Heart left ventricle (tissue), 16 donors: ENCODE data around the gene ELP6. TPM values are rescaled to one million over a fixed set of nuclear protein-coding genes. Genes with fewer than 3 reads are reported as not detected.

Experiments used
- ATAC-seq, 4 donors: fragments of 200-7000 bp; cut with Tn5 transposase; one replicate each; pipeline ENCODE4 v1.9.1; 2020 to 2022; ENCODE audit warnings: moderate library complexity in 4 of 4, mild to moderate bottlenecking in 3 of 4, moderate number of reproducible peaks in 1 of 4
- DNase-seq, 5 donors: peaks; one replicate each; pipeline ENCODE4 v3.0.0-alpha.2; 2020
- H3K27ac ChIP-seq, 12 donors: fragments of 200-600 bp; sonication (generic) in 4 of 12; one replicate each; pipeline versions ENCODE4 v1.5.0 to v1.8.0; 2016 to 2022; ENCODE audit warnings: mild to moderate bottlenecking in 2 of 12
- H3K27me3 ChIP-seq, 9 donors: fragments of 200-600 bp; sonication (generic) in 2 of 9; one replicate each; pipeline versions ENCODE4 v1.5.1 to v1.8.0; 2016 to 2022; ENCODE audit warnings: mild to moderate bottlenecking in 3 of 9
- H3K36me3 ChIP-seq, 9 donors: fragments of 200-600 bp; sonication (generic) in 2 of 9; one replicate each; pipeline versions ENCODE4 v1.5.0 to v1.8.0; 2018 to 2022; ENCODE audit warnings: mild to moderate bottlenecking in 2 of 9
- H3K4me1 ChIP-seq, 12 donors: fragments of 200-600 bp; sonication (generic) in 4 of 12; one replicate each; pipeline versions ENCODE4 v1.5.0 to v1.8.0; 2016 to 2022; ENCODE audit warnings: mild to moderate bottlenecking in 3 of 12
- H3K4me3 ChIP-seq, 12 donors: fragments of 200-600 bp; sonication (generic) in 4 of 12; one replicate each; pipeline versions ENCODE4 v1.5.0 to v1.8.0; 2017 to 2022; ENCODE audit warnings: mild to moderate bottlenecking in 9 of 12, moderate library complexity in 4 of 12
- H3K9me3 ChIP-seq, 12 donors: fragments of 200-600 bp; sonication (generic) in 4 of 12; one replicate each; pipeline versions ENCODE4 v1.5.0 to v1.8.0; 2016 to 2022; ENCODE audit warnings: mild to moderate bottlenecking in 1 of 12
- CTCF ChIP-seq, 12 donors: fragments of 200-600 bp; sonication (generic) in 4 of 12; IDR thresholded peaks; one replicate each; pipeline versions ENCODE4 v1.5.0 to v1.8.0; 2018 to 2022; ENCODE audit warnings: antibody characterized with exemption in 12 of 12, mild to moderate bottlenecking in 5 of 12
- POLR2A ChIP-seq, 2 donors: fragments of 450-650 bp; IDR thresholded peaks; one replicate each; pipeline ENCODE4 v1.6.1; 2017; ENCODE audit warnings: antibody characterized with exemption in 2 of 2, mild to moderate bottlenecking in 2 of 2, moderate library complexity in 2 of 2
- WGBS, 4 donors: extraction: QIAGEN DNeasy Blood & Tissue Kit in 2 of 4; methylation state at CpG; one replicate each; pipeline versions ENCODE4 v1.1.5 to v1.1.7; 2013 to 2018; 5-methylcytosine and 5-hydroxymethylcytosine counted together
- intact Hi-C, 10 donors: fragments of 100-400 bp; cut with DNase I; formaldehyde crosslinking; loops; one replicate each; pipeline versions ENCODE4 v1.11.1 to v1.14.2; 2022
- polyA plus RNA-seq, 2 donors: library from polyadenylated mRNA; stranded (reverse); fragments of 200-250 nt; gene quantifications; one replicate each; pipeline ENCODE4 v1.2.3, GENCODE V29; 2013
- total RNA-seq, 9 donors: library from RNA; depleted of rRNA in 2 of 9; stranded (reverse); fragments of >200 nt in 2 of 9; fragmentation: NEBNext Ultra II Directional in 3 of 9; extraction: Animal tissue kit (Norgen Biotek cat#: 25700) in 3 of 9; gene quantifications; one replicate each; pipeline versions ENCODE4 v1.1.0 to v1.2.4, GENCODE V29; 2016 to 2023
- donor health status: ischemic (EF 13 %, LVEDD 7.1; RV severe dilation, severe dysfunction).
- donor health status: healthy with polysubstance abuse.
- donor health status: DM: no; HTN: yes; CAD: no.
- donor health status: DM: no; HTN: no; CAD: no.
- donor health status: ischemic (EF 25% LVEDD 6.9; RV normal size, moderate dysfunction).
- donor health status: ischemic (EF 25% LVEDD 5.7; RV mildly dilated, moderate dysfunction).
- donor health status: healthy.
- donor health status: DM: yes; HTN: yes; CAD: no.
- donor health status: ischemic (EF 35%, LVEDD 5.7; RV mildly dilated, moderate dysfunction).
- donor health status: nonischemic (EF 11% LVEDD 7.7; RV severe dilation, severe dysfunction).
- donor health status: DM: yes; HTN: yes; CAD: no.
- donor health status: PGD.
- donor health status: ischemic (EF 29% LVEDD 5.4; RV normal size, mild dysfunction).
- donor health status: nonischemic (EF 23%, LVEDD 6.1; RV moderate dilation, normal function).

The ELP6 gene
- total and polyA plus RNA-seq, 11 donors, result 14.9 to 33.5 (median 20.0) TPM

GRCh38 chr3:47536967-47537366 is 23.5 kb upstream of the ELP6 start:
- intact Hi-C loops, result no loop called here
- Histone ChIP-seq H3K36me3 (no peaks in the 10 kb centered on the region), H3K4me3 (no peak overlapping the region), H3K27ac (no peak overlapping the region), H3K27me3 (no peaks in the 10 kb centered on the region), H3K4me1 (no peaks in the 10 kb centered on the region), H3K9me3 (no peaks in the 10 kb centered on the region)
- ATAC-seq (no peak), DNase-seq (no peak)
- TF ChIP-seq CTCF (IDR thresholded peaks at IDR 0.05) (no peak), POLR2A (IDR thresholded peaks at IDR 0.05) (no peak)
- WGBS, 4 donors, result 77 to 89% (median 84%) methylated on average over 6 of the region's 6 CpGs

DNA sequence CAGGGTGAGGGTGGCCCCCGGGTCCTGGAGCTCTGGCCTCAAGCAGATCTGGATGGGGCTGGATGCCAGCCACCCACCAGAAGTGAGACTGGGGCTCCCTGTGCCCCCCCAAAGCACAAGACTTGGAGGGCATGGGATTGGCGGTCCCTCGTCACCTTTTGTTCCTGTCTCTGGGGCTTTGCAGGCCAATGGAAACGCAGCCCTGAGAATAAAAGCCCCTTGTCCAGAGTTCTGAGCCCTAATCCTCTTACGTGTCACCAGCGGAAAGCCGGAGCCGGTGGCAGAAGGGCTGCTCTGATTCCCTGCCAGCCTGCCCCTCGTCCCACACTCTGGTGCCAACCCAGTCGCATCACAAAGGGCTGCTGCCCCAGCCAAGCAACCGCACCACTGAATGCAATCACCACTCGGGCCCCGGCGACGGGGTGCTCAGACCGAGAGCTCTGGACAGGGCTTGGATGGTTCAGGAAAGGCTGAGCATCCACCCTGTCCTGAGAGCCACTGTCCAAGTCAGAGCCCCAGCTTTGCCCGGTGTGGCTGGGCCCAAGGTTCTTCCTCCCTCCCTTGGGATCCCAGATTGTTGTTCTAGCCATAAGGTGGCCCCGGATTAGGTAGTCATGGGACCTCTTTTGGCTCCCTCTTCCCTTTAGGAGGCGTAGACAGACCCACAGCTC is 22.8 kb upstream of the ELP6 start:
- Histone ChIP-seq H3K4me3 (no peak overlapping the region), H3K4me1 (no peaks in the 10 kb centered on the region), H3K36me3 (no peaks in the 10 kb centered on the region), H3K9me3 (no peaks in the 10 kb centered on the region), H3K27me3 (no peaks in the 10 kb centered on the region), H3K27ac (no peak overlapping the region)
- DNase-seq, result no peak
- no peak for ATAC-seq
- no peak for TF ChIP-seq CTCF (IDR thresholded peaks at IDR 0.05)
- TF ChIP-seq POLR2A (IDR thresholded peaks at IDR 0.05), result no peak
- intact Hi-C loops, result no loop called here
- WGBS, 4 donors, result 90 to 93% (median 90%) methylated on average over 17 to 19 of the region's 19 CpGs

GRCh38 chr3:47533996-47534454 is 20.5 kb upstream of the ELP6 start:
- Histone ChIP-seq H3K36me3 (no peaks in the 10 kb centered on the region), H3K27ac (no peak overlapping the region), H3K27me3 (no peaks in the 10 kb centered on the region), H3K9me3 (no peaks in the 10 kb centered on the region), H3K4me1 (no peaks in the 10 kb centered on the region), H3K4me3 (no peak overlapping the region)
- TF ChIP-seq CTCF (IDR thresholded peaks at IDR 0.05) (no peak), POLR2A (IDR thresholded peaks at IDR 0.05) (no peak)
- DNase-seq, result no peak
- intact Hi-C loops, result no loop called here
- WGBS, 4 donors, result 39 to 60% (median 54%) methylated on average over 5 of the region's 5 CpGs
- ATAC-seq, result no peak

- 90 to 95% (median 92%) methylated on average over 2 of the region's 2 CpGs for WGBS, 4 donors
- intact Hi-C loops, result no loop called here
- Histone ChIP-seq H3K4me3 (no peak overlapping the region), H3K27me3 (no peaks in the 10 kb centered on the region), H3K4me1 (no peaks in the 10 kb centered on the region), H3K9me3 (peaks cover 0 to 2% (median 0%) of the 10 kb centered on the region in 12 donors), H3K36me3 (no peaks in the 10 kb centered on the region), H3K27ac (no peak overlapping the region)
- ATAC-seq, result no peak
- no peak for DNase-seq
- TF ChIP-seq CTCF (IDR thresholded peaks at IDR 0.05), result no peak
- no peak for TF ChIP-seq POLR2A (IDR thresholded peaks at IDR 0.05)
These were observed 20.0 kb upstream of the ELP6 start for GRCh38 chr3:47533481-47533880.
